ENCODE results near the gene PRSS22.
A peak's percentile ranks its signal among the peaks of the same experiment; 100 is the strongest.

PRSS22 gene

DNA sequence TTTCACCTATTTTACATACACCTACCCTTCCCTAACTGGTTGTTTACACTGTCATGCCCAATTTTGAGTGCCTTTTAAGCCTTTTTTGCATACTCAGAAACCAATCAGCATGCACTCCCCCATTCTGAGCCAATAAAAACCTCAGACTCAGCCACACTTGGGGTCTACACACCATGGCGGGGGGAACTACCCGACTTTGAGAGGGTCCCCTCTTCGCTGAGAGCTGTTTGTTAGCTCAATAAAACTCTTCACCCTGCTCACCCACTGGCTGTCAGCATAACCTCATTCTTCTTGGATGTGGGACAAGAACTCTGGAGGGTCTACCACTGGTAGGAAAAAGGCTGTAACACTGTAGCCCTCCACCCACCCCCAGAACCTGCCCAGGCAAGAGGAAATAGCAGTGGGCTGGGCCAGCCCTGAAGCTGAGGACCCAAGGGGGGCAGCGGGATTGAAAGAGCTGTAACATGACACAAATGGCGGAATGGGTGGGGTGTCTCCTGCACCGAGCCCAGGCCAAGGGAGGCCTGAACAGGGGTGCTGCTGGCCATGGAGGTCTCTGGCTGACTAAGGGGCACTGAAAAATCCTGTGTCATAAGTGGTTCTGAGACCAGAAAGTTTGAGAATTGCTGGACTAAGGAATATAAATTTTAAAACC lies 22.0 kb upstream of the PRSS22 start:
- no peak for DNase-seq

- DNase-seq: peak; percentile 91
Measured at GRCh38 chr16:2874912-2875362, 17.0 kb upstream of the PRSS22 start.

DNA sequence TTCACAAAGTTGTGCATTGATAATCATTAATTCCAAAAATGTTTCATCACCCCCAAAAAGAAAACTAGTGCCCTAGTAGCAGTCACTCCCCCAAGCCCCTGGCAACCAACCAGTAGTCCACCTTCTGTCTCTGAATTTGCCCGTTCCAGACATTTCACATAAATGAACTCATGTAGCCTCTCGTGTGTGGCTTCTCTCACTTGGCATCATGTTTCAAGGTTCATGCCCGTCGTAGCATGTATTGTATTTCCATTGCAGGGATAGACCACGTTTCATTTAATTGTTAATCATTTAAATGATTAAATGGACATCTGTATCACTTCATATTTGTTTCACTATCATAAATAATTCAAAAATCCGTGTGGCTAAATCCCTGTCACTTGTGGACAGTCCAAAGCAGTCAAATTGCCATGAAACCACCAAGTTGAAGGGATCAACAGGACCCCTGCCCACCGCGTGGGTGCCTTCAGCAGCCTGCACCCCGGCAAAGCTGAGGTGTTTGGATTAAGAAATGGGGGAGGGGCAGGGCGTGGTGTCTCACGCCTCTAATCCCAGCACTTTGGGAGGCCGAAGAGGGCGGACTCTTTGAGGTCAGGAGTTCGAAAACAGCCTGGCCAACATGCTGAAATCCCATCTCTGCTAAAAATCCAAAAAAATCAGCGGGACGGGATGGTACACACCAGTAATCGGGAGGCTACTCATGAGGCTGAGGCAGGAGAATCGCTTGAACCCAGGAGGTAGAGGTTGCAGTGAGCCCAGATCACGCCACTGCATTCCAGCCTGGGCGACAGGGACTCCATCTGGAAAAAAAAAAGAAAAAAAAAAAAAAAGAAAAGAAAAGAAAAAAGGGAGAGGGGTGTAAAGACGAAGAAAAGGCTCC lies 16.3 kb upstream of the PRSS22 start:
- DNase-seq: no peak

DNA sequence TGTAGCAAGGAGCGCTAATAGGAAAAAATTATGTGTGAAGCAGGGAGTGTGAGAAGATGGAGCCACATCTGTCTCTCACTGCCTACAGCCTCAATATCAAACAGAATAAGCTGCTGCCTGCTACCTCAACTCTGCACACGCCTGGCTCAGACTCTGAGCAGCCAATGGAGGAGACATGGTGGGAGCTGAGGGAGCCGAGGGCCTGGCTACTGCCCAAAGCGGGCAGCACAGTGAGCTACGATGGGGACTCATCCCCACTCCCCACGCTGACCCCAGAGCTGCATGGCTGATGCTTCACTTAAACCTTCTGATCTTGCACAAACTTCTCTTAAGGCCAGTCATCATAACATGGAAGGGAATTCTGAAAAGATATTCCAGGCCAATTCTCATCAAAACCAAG lies 14.0 kb upstream of the PRSS22 start:
- DNase-seq: no peak

- DNase-seq: peak; percentile 96
Measured at GRCh38 chr16:2867987-2868789, 10.2 kb upstream of the PRSS22 start.

GRCh38 chr16:2867661-2867986 lies 9.7 kb upstream of the PRSS22 start:
- DNase-seq: no peak

- no peak for DNase-seq
Measured at GRCh38 chr16:2866431-2866830, 8.5 kb upstream of the PRSS22 start.

GRCh38 chr16:2865651-2866050 lies 7.7 kb upstream of the PRSS22 start:
- DNase-seq: no peak

DNA sequence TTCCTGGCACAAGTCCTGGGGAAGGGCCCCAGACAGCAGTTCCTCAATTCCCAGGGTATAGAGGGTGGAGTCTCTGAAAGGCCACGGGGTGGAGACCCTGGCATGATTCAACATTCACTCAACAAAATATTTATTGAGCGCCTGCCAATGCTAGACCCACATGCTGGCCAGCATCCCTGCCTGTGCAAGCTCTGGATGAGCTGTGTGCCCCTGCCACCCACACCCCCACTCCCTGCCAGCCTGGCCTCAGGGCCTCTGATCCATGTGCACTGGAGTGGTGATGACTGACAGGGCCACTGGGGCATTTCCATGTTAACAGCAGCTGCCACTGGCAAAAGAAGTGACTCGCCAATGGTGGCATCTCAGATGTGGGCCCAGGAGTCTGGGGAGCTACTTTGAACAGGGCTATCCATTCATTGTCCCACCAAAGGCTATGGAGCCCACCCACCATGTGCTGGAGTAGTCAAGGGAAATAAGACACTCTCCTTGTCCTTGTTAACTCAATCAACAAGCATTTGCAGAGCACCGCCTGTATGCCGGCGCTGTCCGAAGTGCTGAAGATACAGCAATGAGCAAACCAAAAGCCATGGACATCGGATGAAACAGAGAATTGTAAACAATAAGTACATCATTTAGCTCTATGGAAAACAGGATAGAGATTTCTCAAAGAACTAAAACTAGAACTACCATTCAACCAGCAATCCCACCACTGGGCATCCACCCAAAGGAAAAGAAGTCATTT lies 3.0 kb upstream of the PRSS22 start:
- DNase-seq: peak; percentile 80

- no peak for DNase-seq
Measured at GRCh38 chr16:2859686-2860265, 1.8 kb upstream of the PRSS22 start.

- DNase-seq: no peak
Measured at GRCh38 chr16:2858245-2859025, 465 bp upstream of the PRSS22 start.

DNA sequence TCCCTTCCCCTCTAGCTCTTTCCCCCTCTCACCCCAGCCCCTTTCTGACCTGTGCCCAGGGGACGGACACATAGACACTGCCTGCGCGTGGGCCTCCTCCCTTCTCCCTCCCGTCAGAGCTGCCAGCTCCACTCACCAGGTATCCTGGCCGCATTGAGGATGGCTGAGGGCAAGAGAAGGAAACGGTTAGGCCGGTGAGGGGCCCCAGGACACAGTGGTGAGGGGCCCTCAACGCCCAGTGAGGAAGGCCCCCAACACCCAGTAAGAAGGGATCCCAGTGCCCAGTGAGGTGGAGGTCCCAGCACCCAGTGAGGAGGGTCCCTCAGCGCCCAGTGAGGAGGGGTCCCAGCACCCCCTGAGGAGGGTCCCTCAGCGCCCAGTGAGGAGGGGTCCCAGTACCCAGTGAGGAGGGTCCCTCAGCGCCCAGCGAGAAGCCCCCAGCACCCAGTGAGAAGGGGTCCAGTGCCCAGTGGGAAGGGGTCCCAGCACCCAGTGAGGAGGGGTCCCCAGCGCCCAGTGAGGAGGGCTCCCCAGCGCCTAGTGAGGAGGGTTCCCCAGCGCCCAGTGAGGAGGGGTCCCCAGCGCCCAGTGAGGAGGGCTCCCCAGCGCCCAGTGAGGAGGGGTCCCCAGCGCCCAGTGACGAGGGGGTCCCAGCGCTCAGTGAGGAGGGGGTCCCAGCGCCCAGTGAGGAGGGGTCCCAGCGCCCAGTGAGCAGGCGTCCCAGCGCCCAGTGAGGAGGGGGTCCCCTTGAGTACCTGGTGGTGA lies 1.1 kb downstream of the PRSS22 start:
- DNase-seq: no peak

- peak; percentile 38 for DNase-seq
Measured at GRCh38 chr16:2856061-2856670, 1.8 kb downstream of the PRSS22 start.

DNA sequence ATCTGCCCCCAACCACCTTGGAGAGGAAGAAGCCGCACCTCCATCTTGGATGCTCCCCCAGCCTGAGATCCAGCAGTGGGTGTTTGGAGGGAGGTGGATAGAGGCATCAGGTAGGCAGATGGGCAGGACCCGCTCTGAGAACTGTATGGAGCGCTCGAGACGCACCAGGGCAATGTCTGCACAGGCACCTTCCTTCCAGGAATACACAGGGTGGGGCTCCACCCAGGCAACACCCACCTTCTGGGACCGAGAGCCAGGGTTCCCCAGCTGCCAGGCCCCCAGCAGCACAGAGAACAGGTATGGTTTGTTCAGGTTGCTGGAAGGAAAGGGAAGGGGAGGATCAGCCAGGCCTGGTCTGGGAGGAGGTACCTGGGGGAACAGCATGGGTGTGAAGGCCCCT lies 2.4 kb downstream of the PRSS22 start:
- no peak for DNase-seq

GRCh38 chr16:2854700-2855309 lies 3.2 kb downstream of the PRSS22 start:
- peak; percentile 50 for DNase-seq

GRCh38 chr16:2853531-2854073 lies 4.4 kb downstream of the PRSS22 start:
- no peak for DNase-seq

GRCh38 chr16:2852731-2853507 lies 5.1 kb downstream of the PRSS22 start:
- no peak for DNase-seq

GRCh38 chr16:2852003-2852730 lies 5.8 kb downstream of the PRSS22 start:
- DNase-seq: no peak
